Gastroesophageal sphincter (tissue), 3 donors: ENCODE measurements around the gene FOSL1.

Source experiments
- POLR2A ChIP-seq, 2 donors: fragments of 450-650 bp; IDR thresholded peaks; one replicate each; pipeline ENCODE4 v1.6.1; 2017; ENCODE audit warnings: antibody characterized with exemption in 2 of 2, mild to moderate bottlenecking in 2 of 2, moderate library complexity in 1 of 2
- POLR2AphosphoS5 ChIP-seq: sonication (generic); formaldehyde crosslinking; IDR thresholded peaks from one replicate; pipeline ENCODE4 v1.6.1; 2017; ENCODE audit warnings: antibody characterized with exemption
- TF ChIP-seq, protein P1 (sequence below), 4 experiments: fragments of 200-600 bp in 2 of 4; fragments of 450-650 bp in 2 of 4; sonication (generic) in 1 of 4; IDR thresholded peaks; one replicate each; pipeline ENCODE4 v1.5.1; 2017 to 2019; ENCODE audit warnings: antibody characterized with exemption in 4 of 4, mild to moderate bottlenecking in 2 of 4, moderate library complexity in 2 of 4

DNA sequence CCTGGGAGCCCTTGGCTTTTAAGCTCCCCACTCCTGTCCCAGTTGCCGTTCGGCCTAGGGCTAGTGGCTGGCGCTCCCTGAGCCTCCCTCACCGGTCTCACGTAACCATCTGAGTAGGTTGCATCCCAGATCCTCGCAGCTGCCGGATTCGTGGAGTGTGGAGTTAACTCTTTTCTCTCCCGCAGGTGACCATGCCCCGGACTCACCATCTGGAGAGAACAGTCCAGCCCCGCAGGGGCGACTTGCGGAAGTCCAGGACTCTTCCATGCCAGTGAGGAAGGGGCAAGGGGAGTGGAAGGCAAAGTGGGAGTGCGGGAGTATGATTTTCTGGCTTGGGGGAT lies 39.1 kb downstream of the FOSL1 start:
- TF ChIP-seq, protein P1, sequence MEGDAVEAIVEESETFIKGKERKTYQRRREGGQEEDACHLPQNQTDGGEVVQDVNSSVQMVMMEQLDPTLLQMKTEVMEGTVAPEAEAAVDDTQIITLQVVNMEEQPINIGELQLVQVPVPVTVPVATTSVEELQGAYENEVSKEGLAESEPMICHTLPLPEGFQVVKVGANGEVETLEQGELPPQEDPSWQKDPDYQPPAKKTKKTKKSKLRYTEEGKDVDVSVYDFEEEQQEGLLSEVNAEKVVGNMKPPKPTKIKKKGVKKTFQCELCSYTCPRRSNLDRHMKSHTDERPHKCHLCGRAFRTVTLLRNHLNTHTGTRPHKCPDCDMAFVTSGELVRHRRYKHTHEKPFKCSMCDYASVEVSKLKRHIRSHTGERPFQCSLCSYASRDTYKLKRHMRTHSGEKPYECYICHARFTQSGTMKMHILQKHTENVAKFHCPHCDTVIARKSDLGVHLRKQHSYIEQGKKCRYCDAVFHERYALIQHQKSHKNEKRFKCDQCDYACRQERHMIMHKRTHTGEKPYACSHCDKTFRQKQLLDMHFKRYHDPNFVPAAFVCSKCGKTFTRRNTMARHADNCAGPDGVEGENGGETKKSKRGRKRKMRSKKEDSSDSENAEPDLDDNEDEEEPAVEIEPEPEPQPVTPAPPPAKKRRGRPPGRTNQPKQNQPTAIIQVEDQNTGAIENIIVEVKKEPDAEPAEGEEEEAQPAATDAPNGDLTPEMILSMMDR (IDR thresholded peaks at IDR 0.05), result no peak
- TF ChIP-seq POLR2AphosphoS5 (no peak), POLR2A (IDR thresholded peaks at IDR 0.05) (no peak)
